ENCODE data around the gene MMP20.

DNA sequence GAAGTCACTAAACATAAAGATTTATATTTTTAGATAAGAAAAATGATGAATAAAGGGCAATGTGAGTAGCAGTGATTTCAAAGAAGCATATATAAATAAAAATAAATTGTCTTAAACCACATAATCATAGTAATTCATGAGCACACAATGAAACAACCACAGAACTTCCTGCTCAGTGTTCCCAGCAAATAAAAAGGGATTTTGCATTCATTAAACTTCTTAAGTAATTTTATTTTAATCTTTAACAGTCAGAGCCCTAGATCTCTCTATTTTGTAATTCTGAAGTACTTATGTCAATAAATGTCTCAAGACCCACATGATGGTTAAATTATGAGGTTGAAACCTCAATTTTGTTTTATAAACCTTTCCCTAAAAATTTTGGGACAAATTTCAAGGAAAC is 14.5 kb upstream of the MMP20 start:
- TF ChIP-seq, protein P1, sequence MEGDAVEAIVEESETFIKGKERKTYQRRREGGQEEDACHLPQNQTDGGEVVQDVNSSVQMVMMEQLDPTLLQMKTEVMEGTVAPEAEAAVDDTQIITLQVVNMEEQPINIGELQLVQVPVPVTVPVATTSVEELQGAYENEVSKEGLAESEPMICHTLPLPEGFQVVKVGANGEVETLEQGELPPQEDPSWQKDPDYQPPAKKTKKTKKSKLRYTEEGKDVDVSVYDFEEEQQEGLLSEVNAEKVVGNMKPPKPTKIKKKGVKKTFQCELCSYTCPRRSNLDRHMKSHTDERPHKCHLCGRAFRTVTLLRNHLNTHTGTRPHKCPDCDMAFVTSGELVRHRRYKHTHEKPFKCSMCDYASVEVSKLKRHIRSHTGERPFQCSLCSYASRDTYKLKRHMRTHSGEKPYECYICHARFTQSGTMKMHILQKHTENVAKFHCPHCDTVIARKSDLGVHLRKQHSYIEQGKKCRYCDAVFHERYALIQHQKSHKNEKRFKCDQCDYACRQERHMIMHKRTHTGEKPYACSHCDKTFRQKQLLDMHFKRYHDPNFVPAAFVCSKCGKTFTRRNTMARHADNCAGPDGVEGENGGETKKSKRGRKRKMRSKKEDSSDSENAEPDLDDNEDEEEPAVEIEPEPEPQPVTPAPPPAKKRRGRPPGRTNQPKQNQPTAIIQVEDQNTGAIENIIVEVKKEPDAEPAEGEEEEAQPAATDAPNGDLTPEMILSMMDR (conservative IDR thresholded peaks at IDR 0.05; ENCODE audit: low read depth, low read length) = no peak
- no peak for TF ChIP-seq EZH2 (IDR thresholded peaks at IDR 0.05; ENCODE audit: borderline replicate concordance, low read depth, low read length, poor library complexity, severe bottlenecking)
